IMR-90 (cell line): Measurements from ENCODE around the gene ACTR10. TPM values are rescaled to one million over a fixed set of nuclear protein-coding genes. Genes with fewer than 3 reads are reported as not detected.

Experiments
- ATAC-seq: fragments of 200-7000 bp; cut with Tn5 transposase; 2 replicates; pipeline ENCODE4 v1.9.1; 2020; ENCODE audit warnings: low read depth, mild to moderate bottlenecking, moderate library complexity
- BruUV-seq: library from RNA; stranded (reverse); fragments of 400-500 nt; replicated peaks from 2 replicates; lab custom pipeline; 2021; lab: Mats Ljungman, UMichigan
- CTCF ChIA-PET: fragments of 300-600 bp; formaldehyde crosslinking; extraction: SDS; loops from one replicate; lab custom pipeline; 2021; ENCODE audit warnings: antibody characterized with exemption; lab: Yijun Ruan, JAX
- POLR2A ChIA-PET: fragments of 300-600 bp; sonication (Branson Sonifier 250); formaldehyde crosslinking; loops from one replicate; lab custom pipeline; 2022; ENCODE audit warnings: antibody characterized with exemption; ENCODE audit not compliant: unreplicated experiment; lab: Charles Lee
- DNase-seq: peaks from one replicate; pipeline ENCODE4 v3.0.0; 2013
- H2AFZ ChIP-seq: replicated peaks from 2 replicates; pipeline ENCODE3; 2013; ENCODE audit warnings: low read length, mild to moderate bottlenecking; ENCODE audit not compliant: poor library complexity
- H2AK5ac ChIP-seq: 2 replicates; pipeline ENCODE4 v1.6.1; 2013; ENCODE audit warnings: low read depth, low read length, inconsistent platforms
- H2AK9ac ChIP-seq: replicated peaks from 2 replicates; pipeline ENCODE3; 2013; ENCODE audit warnings: mild to moderate bottlenecking, low read depth, low read length, moderate library complexity; ENCODE audit not compliant: poor library complexity
- H2BK120ac ChIP-seq: 2 replicates; pipeline ENCODE4 v1.6.1; 2013; ENCODE audit warnings: low read depth, low read length, inconsistent platforms
- H2BK15ac ChIP-seq: 3 replicates; pipeline ENCODE4 v1.6.1; 2013; ENCODE audit warnings: low read depth, low read length, inconsistent platforms
- H2BK20ac ChIP-seq: 2 replicates; pipeline ENCODE4 v1.6.1; 2013; ENCODE audit warnings: low read depth, mild to moderate bottlenecking, inconsistent platforms, low read length, moderate library complexity
- H2BK5ac ChIP-seq: 2 replicates; pipeline ENCODE4 v1.6.1; 2013; ENCODE audit warnings: mild to moderate bottlenecking, low read depth, low read length, inconsistent platforms; ENCODE audit not compliant: poor library complexity, severe bottlenecking
- H3K14ac ChIP-seq: replicated peaks from 2 replicates; pipeline ENCODE4 v1.6.1; 2013; ENCODE audit warnings: low read depth, low read length, inconsistent platforms
- H3K18ac ChIP-seq: 2 replicates; pipeline ENCODE4 v1.6.1; 2013; ENCODE audit warnings: low read depth, low read length, control low read depth
- H3K23ac ChIP-seq: 2 replicates; pipeline ENCODE4 v1.6.1; 2013; ENCODE audit warnings: low read depth, low read length, inconsistent platforms
- H3K27ac ChIP-seq: 2 replicates; pipeline ENCODE4 v1.5.1; 2013; ENCODE audit warnings: mild to moderate bottlenecking, control low read depth, low read length; ENCODE audit not compliant: insufficient read depth
- H3K27me3 ChIP-seq: 2 replicates; pipeline ENCODE4 v1.6.1; 2013; ENCODE audit warnings: low read length; ENCODE audit not compliant: control insufficient read depth, insufficient read depth
- H3K36me3 ChIP-seq: 2 replicates; pipeline ENCODE4 v1.6.1; 2013; ENCODE audit warnings: low read length, mixed read lengths; ENCODE audit not compliant: control insufficient read depth, insufficient read depth
- H3K4ac ChIP-seq: 2 replicates; pipeline ENCODE4 v1.6.1; 2013; ENCODE audit warnings: low read depth, low read length, inconsistent platforms
- H3K4me1 ChIP-seq: 2 replicates; pipeline ENCODE4 v1.6.1; 2013; ENCODE audit warnings: low read length, mixed read lengths; ENCODE audit not compliant: control insufficient read depth, insufficient read depth
- H3K4me2 ChIP-seq: 2 replicates; pipeline ENCODE4 v1.6.1; 2013; ENCODE audit warnings: low read depth, mild to moderate bottlenecking, control low read depth, low read length, moderate library complexity
- H3K4me3 ChIP-seq: 2 replicates; pipeline ENCODE4 v1.5.1; 2013; ENCODE audit warnings: low read depth, mild to moderate bottlenecking, control low read depth, low read length, moderate library complexity; ENCODE audit not compliant: insufficient read depth
- H3K56ac ChIP-seq: 2 replicates; pipeline ENCODE4 v1.6.1; 2013; ENCODE audit warnings: low read length, inconsistent platforms; ENCODE audit not compliant: insufficient read depth; ENCODE audit errors: extremely low read depth
- H3K79me1 ChIP-seq, 2 experiments: 2 replicates each; pipeline ENCODE4 v1.6.1; 2013; ENCODE audit warnings: low read length in 2 of 2, inconsistent platforms in 1 of 2, low read depth in 1 of 2
- H3K9ac ChIP-seq: 2 replicates; pipeline ENCODE4 v1.6.1; 2013; ENCODE audit warnings: low read depth, low read length, control low read depth
- H3K9me1 ChIP-seq: 2 replicates; pipeline ENCODE4 v1.6.1; 2013; ENCODE audit warnings: low read length, inconsistent platforms; ENCODE audit not compliant: insufficient read depth
- H3K9me3 ChIP-seq: 2 replicates; pipeline ENCODE4 v1.6.1; 2013; ENCODE audit warnings: low read length; ENCODE audit not compliant: control insufficient read depth, insufficient read depth
- H4K20me1 ChIP-seq: 2 replicates; pipeline ENCODE4 v1.6.1; 2013; ENCODE audit warnings: low read length, inconsistent platforms; ENCODE audit not compliant: insufficient read depth
- H4K5ac ChIP-seq: 2 replicates; pipeline ENCODE4 v1.6.1; 2013; ENCODE audit warnings: mild to moderate bottlenecking, low read depth, low read length, control low read depth
- H4K8ac ChIP-seq, 2 experiments: 2 replicates each; pipeline ENCODE4 v1.6.1; 2013; ENCODE audit warnings: low read depth in 2 of 2, low read length in 2 of 2, control low read depth in 1 of 2, inconsistent platforms in 1 of 2
- H4K91ac ChIP-seq: 2 replicates; pipeline ENCODE4 v1.6.1; 2013; ENCODE audit warnings: low read depth, low read length, inconsistent platforms; ENCODE audit not compliant: insufficient read depth
- BHLHE40 ChIP-seq: fragments of 150-350 bp; IDR thresholded peaks from 2 replicates; pipeline ENCODE4 v1.6.1; 2016; ENCODE audit warnings: mild to moderate bottlenecking, low read depth, low read length
- CHD1 ChIP-seq: IDR thresholded peaks from 2 replicates; pipeline ENCODE4 v1.6.1; 2012; ENCODE audit warnings: low read depth, low read length, improper control_type of control experiment
- MAFK ChIP-seq: IDR thresholded peaks from 2 replicates; pipeline ENCODE4 v1.6.1; 2012; ENCODE audit warnings: low read depth, low read length, improper control_type of control experiment
- MAZ ChIP-seq: IDR thresholded peaks from 2 replicates; pipeline ENCODE4 v1.6.1; 2012; ENCODE audit warnings: low read depth, mild to moderate bottlenecking, low read length, improper control_type of control experiment, moderate library complexity, borderline replicate concordance
- MXI1 ChIP-seq: IDR thresholded peaks from 2 replicates; pipeline ENCODE4 v1.6.1; 2012; ENCODE audit warnings: low read depth, mild to moderate bottlenecking, low read length, moderate library complexity, borderline replicate concordance
- POLR2A ChIP-seq: IDR thresholded peaks from 2 replicates; pipeline ENCODE4 v1.6.1; 2012; ENCODE audit warnings: mild to moderate bottlenecking, low read depth, low read length
- RAD21 ChIP-seq: IDR thresholded peaks from 2 replicates; pipeline ENCODE4 v1.6.1; 2012; ENCODE audit warnings: low read length, improper control_type of control experiment
- RCOR1 ChIP-seq: IDR thresholded peaks from 2 replicates; pipeline ENCODE4 v1.6.1; 2012; ENCODE audit warnings: mild to moderate bottlenecking, low read length, improper control_type of control experiment; ENCODE audit not compliant: insufficient replicate concordance
- USF2 ChIP-seq: fragments of 150-350 bp; IDR thresholded peaks from 2 replicates; pipeline ENCODE4 v1.6.1; 2017; ENCODE audit warnings: mild to moderate bottlenecking, antibody characterized with exemption, low read length, low read depth
- dilution Hi-C: fragments of 300-500 bp; cut with HindIII; formaldehyde crosslinking; loops from one replicate; pipeline ENCODE4 v1.14.3; 2018; ENCODE audit warnings: low sequenced_read_pairs; ENCODE audit not compliant: unreplicated experiment
- in situ Hi-C: fragments of 300-500 bp; cut with MboI; formaldehyde crosslinking; loops from 3 replicates; pipeline ENCODE4 v1.14.3; 2019; ENCODE audit warnings: low sequenced_read_pairs, inconsistent platforms, mixed read lengths
- intact Hi-C: fragments of 100-400 bp; cut with micrococcal nuclease; formaldehyde crosslinking; loops from 2 replicates; pipeline ENCODE4 v1.10.0; 2022
- polyA plus RNA-seq, 3 experiments: library from polyadenylated mRNA; depleted of rRNA; stranded (reverse); fragments of >200 nt; gene quantifications; 2 replicates each; pipeline ENCODE4 v1.2.3, GENCODE V29; 2012; ENCODE audit warnings: low replicate concordance in 1 of 3
- total RNA-seq: library from RNA; depleted of rRNA; stranded (reverse); fragments of >200 nt; gene quantifications from 2 replicates; pipeline ENCODE4 v1.2.3, GENCODE V29; 2012

Gene ACTR10
- total and polyA plus RNA-seq, 2 of the 4 experiments (the other 2 are of a cell fraction): 71.0 to 71.7 TPM

GRCh38 chr14:58265401-58265800 is 65.5 kb downstream of the ACTR10 start:
- peaks cover 54% of the 10 kb centered on the region for H3K36me3 ChIP-seq
- no peak overlapping the region for H3K18ac ChIP-seq
- DNase-seq (no peak), ATAC-seq (no peak)
- ChIA-PET POLR2A (no interaction called here), CTCF (no interaction called here)
- no peak overlapping the region for H3K4ac ChIP-seq
- no peak overlapping the region for H3K27ac ChIP-seq
- no peak overlapping the region for H3K14ac ChIP-seq
- no peak overlapping the region for H4K5ac ChIP-seq
- no peaks in the 10 kb centered on the region for H3K9me3 ChIP-seq
- intact Hi-C loops (no loop called here), in situ Hi-C loops (no loop called here), dilution Hi-C loops (no loop called here)
- H4K20me1 ChIP-seq: peaks cover 9% of the 10 kb centered on the region; the same call in 1 of the 2 replicates
- H2BK120ac ChIP-seq: no peak overlapping the region
- no peaks in the 10 kb centered on the region for H3K9me1 ChIP-seq
- H3K9ac ChIP-seq: no peak overlapping the region
- H3K23ac ChIP-seq: no peak overlapping the region
- H2BK15ac ChIP-seq: no peak overlapping the region
- no peak overlapping the region for H2AK9ac ChIP-seq
- H3K56ac ChIP-seq: no peak overlapping the region
- no peaks in the 10 kb centered on the region for H3K4me1 ChIP-seq
- TF ChIP-seq BHLHE40: no peak
- TF ChIP-seq POLR2A: no peak
- no peak for TF ChIP-seq MAZ
- TF ChIP-seq CHD1: no peak
- TF ChIP-seq RAD21: no peak
- no peak for TF ChIP-seq USF2
- no peak for TF ChIP-seq MXI1
- TF ChIP-seq MAFK: no peak
- TF ChIP-seq RCOR1: no peak
- H3K79me1 ChIP-seq: peaks cover 3 to 41% of the 10 kb centered on the region in 2 experiments; a peak in 2 of 4 replicates
- H2BK5ac ChIP-seq: no peak overlapping the region
- H3K4me2 ChIP-seq: no peak overlapping the region
- no TSS peak for BruUV-seq
- no peaks in the 10 kb centered on the region for H3K27me3 ChIP-seq
- H4K91ac ChIP-seq: no peak overlapping the region
- H2BK20ac ChIP-seq: no peak overlapping the region
- H2AK5ac ChIP-seq: no peak overlapping the region
- H4K8ac ChIP-seq: no peak overlapping the region
- no peak overlapping the region for H3K4me3 ChIP-seq
- no peak overlapping the region for H2AFZ ChIP-seq
